Mononuclear cell (primary cell): ENCODE data around the gene MGST2. TPM values are rescaled to one million over a fixed set of nuclear protein-coding genes. Genes with fewer than 3 reads are reported as not detected.

Experiments used
- H3K27me3 ChIP-seq: 2 replicates; pipeline ENCODE4 v1.6.0; 2011; ENCODE audit warnings: low read length, control low read depth; ENCODE audit not compliant: insufficient read depth
- H3K4me1 ChIP-seq: 2 replicates; pipeline ENCODE4 v1.5.1; 2011; ENCODE audit warnings: mild to moderate bottlenecking, low read length, control low read depth; ENCODE audit not compliant: insufficient read depth
- H3K4me3 ChIP-seq: 2 replicates; pipeline ENCODE4 v1.5.1; 2011; ENCODE audit warnings: mild to moderate bottlenecking, low read length, moderate library complexity
- H3K9me3 ChIP-seq: 2 replicates; pipeline ENCODE4 v1.5.1; 2011; ENCODE audit warnings: low read depth, mild to moderate bottlenecking, control low read depth, low read length
- total RNA-seq: library from RNA; depleted of rRNA; stranded (reverse); fragments of >200 nt; gene quantifications from one replicate; pipeline ENCODE4 v1.2.3, GENCODE V29; 2012

Gene MGST2
- total RNA-seq, 1 donor = 9.2 TPM

- Histone ChIP-seq H3K9me3 (no peaks in the 10 kb centered on the region), H3K4me3 (no peak overlapping the region), H3K4me1 (peaks cover 41% of the 10 kb centered on the region), H3K27me3 (no peaks in the 10 kb centered on the region)
Observed at GRCh38 chr4:139672732-139673131, 7.1 kb downstream of the MGST2 start.

- Histone ChIP-seq H3K9me3 (no peaks in the 10 kb centered on the region), H3K4me1 (peaks cover 36% of the 10 kb centered on the region), H3K27me3 (no peaks in the 10 kb centered on the region), H3K4me3 (no peak overlapping the region)
Observed at GRCh38 chr4:139674875-139675550, 9.4 kb downstream of the MGST2 start.

- peaks cover 36% of the 10 kb centered on the region for H3K4me1 ChIP-seq
Observed at GRCh38 chr4:139675651-139676050, 10.0 kb downstream of the MGST2 start.

GRCh38 chr4:139676365-139676764, 10.7 kb downstream of the MGST2 start:
- Histone ChIP-seq H3K4me3 (no peak overlapping the region), H3K27me3 (no peaks in the 10 kb centered on the region), H3K4me1 (peaks cover 36% of the 10 kb centered on the region), H3K9me3 (no peaks in the 10 kb centered on the region)

More at GRCh38 chr4:139675651-139676050, 10.0 kb downstream of the MGST2 start:
- H3K27me3 ChIP-seq = no peaks in the 10 kb centered on the region
- H3K4me3 ChIP-seq = no peak overlapping the region
- H3K9me3 ChIP-seq = no peaks in the 10 kb centered on the region

GRCh38 chr4:139676913-139677585, 11.4 kb downstream of the MGST2 start:
- Histone ChIP-seq H3K27me3 (no peaks in the 10 kb centered on the region), H3K4me1 (peaks cover 36% of the 10 kb centered on the region)

GRCh38 chr4:139682309-139682708, 16.7 kb downstream of the MGST2 start:
- Histone ChIP-seq H3K9me3 (no peaks in the 10 kb centered on the region), H3K4me3 (no peak overlapping the region), H3K4me1 (peaks cover 14% of the 10 kb centered on the region), H3K27me3 (no peaks in the 10 kb centered on the region)

More at GRCh38 chr4:139676913-139677585, 11.4 kb downstream of the MGST2 start:
- no peaks in the 10 kb centered on the region for H3K9me3 ChIP-seq
- no peak overlapping the region for H3K4me3 ChIP-seq

- Histone ChIP-seq H3K27me3 (no peaks in the 10 kb centered on the region), H3K4me3 (no peak overlapping the region), H3K4me1 (peaks cover 14% of the 10 kb centered on the region), H3K9me3 (no peaks in the 10 kb centered on the region)
Observed at GRCh38 chr4:139682741-139683151, 17.1 kb downstream of the MGST2 start.

- Histone ChIP-seq H3K9me3 (no peaks in the 10 kb centered on the region), H3K27me3 (no peaks in the 10 kb centered on the region), H3K4me3 (no peak overlapping the region), H3K4me1 (peaks cover 28% of the 10 kb centered on the region)
Observed at GRCh38 chr4:139684351-139684750, 18.7 kb downstream of the MGST2 start.

GRCh38 chr4:139685180-139685579, 19.6 kb downstream of the MGST2 start:
- Histone ChIP-seq H3K27me3 (no peaks in the 10 kb centered on the region), H3K4me3 (no peak overlapping the region), H3K4me1 (peaks cover 31% of the 10 kb centered on the region), H3K9me3 (no peaks in the 10 kb centered on the region)

- peaks cover 31% of the 10 kb centered on the region for H3K4me1 ChIP-seq
- no peaks in the 10 kb centered on the region for H3K27me3 ChIP-seq
- H3K9me3 ChIP-seq = no peaks in the 10 kb centered on the region
- H3K4me3 ChIP-seq = no peak overlapping the region
Observed at GRCh38 chr4:139686130-139686529, 20.5 kb downstream of the MGST2 start.

- peaks cover 32% of the 10 kb centered on the region for H3K4me1 ChIP-seq
- H3K4me3 ChIP-seq = no peak overlapping the region
- H3K9me3 ChIP-seq = no peaks in the 10 kb centered on the region
- no peaks in the 10 kb centered on the region for H3K27me3 ChIP-seq
Observed at GRCh38 chr4:139686988-139687387, 21.4 kb downstream of the MGST2 start.

- Histone ChIP-seq H3K4me1 (peaks cover 28% of the 10 kb centered on the region), H3K4me3 (no peak overlapping the region), H3K9me3 (no peaks in the 10 kb centered on the region), H3K27me3 (no peaks in the 10 kb centered on the region)
Observed at GRCh38 chr4:139689093-139689722, 23.6 kb downstream of the MGST2 start.

GRCh38 chr4:139690419-139690818, 24.8 kb downstream of the MGST2 start:
- Histone ChIP-seq H3K9me3 (no peaks in the 10 kb centered on the region), H3K27me3 (no peaks in the 10 kb centered on the region), H3K4me3 (no peak overlapping the region), H3K4me1 (peaks cover 28% of the 10 kb centered on the region)

GRCh38 chr4:139692309-139693012, 26.8 kb downstream of the MGST2 start:
- H3K27me3 ChIP-seq = no peaks in the 10 kb centered on the region
- H3K4me3 ChIP-seq = no peak overlapping the region
- H3K4me1 ChIP-seq = peaks cover 28% of the 10 kb centered on the region
- no peaks in the 10 kb centered on the region for H3K9me3 ChIP-seq

- peaks cover 11% of the 10 kb centered on the region for H3K4me1 ChIP-seq
- H3K9me3 ChIP-seq = no peaks in the 10 kb centered on the region
- H3K27me3 ChIP-seq = no peaks in the 10 kb centered on the region
- no peak overlapping the region for H3K4me3 ChIP-seq
Observed at GRCh38 chr4:139694522-139695107, 29.0 kb downstream of the MGST2 start.
